ENCODE results near the gene CPEB3. TPM values are rescaled to one million over a fixed set of nuclear protein-coding genes. Genes with fewer than 3 reads are reported as not detected.

Gene CPEB3
- polyA plus RNA-seq, 2 donors, result 1.9 to 2.3 TPM

- Histone ChIP-seq H3K36me3 (ENCODE audit: control insufficient read depth in 2 of 2, insufficient read depth in 2 of 2, low read length in 1 of 2) (no peaks in the 10 kb centered on the region), H3K4me3 (ENCODE audit: low read depth in 1 of 2, low read length in 2 of 2) (no peak overlapping the region), H3K9me3 (ENCODE audit: control insufficient read depth in 2 of 2, insufficient read depth in 1 of 2, low read depth in 1 of 2, low read length in 1 of 2) (no peaks in the 10 kb centered on the region), H3K27me3 (ENCODE audit: control insufficient read depth in 1 of 2, insufficient read depth in 2 of 2, low read length in 2 of 2) (no peaks in the 10 kb centered on the region), H3K27ac (ENCODE audit: low read depth in 2 of 2, low read length in 1 of 2) (no peak overlapping the region), H3K4me1 (ENCODE audit: control insufficient read depth in 2 of 2, insufficient read depth in 2 of 2, low read length in 1 of 2) (no peaks in the 10 kb centered on the region)
- WGBS, 2 donors, result 71 to 76% methylated on average over 1 of the region's 1 CpG
These were observed 222.0 kb downstream of the CPEB3 start for GRCh38 chr10:92068900-92069299.

DNA sequence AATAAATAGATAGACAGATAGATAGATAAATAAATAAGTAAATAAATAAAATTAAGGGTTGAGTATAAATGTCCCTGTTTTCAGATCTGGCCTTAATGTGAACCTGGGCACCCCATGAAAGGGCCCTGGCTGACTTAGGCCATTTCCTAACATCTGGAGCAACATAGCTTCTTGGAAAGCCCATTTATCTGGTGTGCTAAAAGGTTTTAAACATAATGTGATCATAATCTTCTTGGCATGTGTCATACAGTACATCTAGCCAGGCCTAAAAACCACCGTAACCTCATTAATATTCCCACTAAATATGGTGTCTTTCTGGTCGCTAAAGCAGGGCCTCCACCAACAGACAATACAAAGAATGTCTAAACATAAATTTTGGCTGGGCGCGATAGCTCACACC lies 224.5 kb downstream of the CPEB3 start:
- Histone ChIP-seq H3K9me3 (ENCODE audit: control insufficient read depth in 2 of 2, insufficient read depth in 1 of 2, low read depth in 1 of 2, low read length in 1 of 2) (no peaks in the 10 kb centered on the region), H3K27me3 (ENCODE audit: control insufficient read depth in 1 of 2, insufficient read depth in 2 of 2, low read length in 2 of 2) (no peaks in the 10 kb centered on the region), H3K27ac (ENCODE audit: low read depth in 2 of 2, low read length in 1 of 2) (no peak overlapping the region), H3K36me3 (ENCODE audit: control insufficient read depth in 2 of 2, insufficient read depth in 2 of 2, low read length in 1 of 2) (no peaks in the 10 kb centered on the region), H3K4me3 (ENCODE audit: low read depth in 1 of 2, low read length in 2 of 2) (no peak overlapping the region), H3K4me1 (ENCODE audit: control insufficient read depth in 2 of 2, insufficient read depth in 2 of 2, low read length in 1 of 2) (no peaks in the 10 kb centered on the region)
- WGBS, 2 donors, result 93 to 95% methylated on average over 4 of the region's 4 CpGs

DNA sequence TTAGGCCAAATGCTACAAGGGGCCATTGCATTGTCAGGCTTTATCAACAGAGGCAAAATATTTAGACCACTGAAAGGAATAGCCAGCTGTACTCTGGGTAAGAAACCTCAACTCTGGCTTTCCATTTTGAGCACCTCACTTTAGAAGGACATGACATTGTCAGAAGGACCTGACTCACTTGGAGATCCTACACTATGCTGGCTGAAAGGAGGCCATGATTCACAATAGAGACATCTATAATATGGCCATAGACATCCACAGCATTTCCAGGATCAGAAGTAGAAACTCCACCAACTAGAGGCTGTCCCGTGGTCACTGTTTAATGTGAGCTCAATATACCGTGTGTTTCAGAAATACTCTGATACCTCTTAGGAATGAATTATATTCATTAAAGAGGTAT lies 226.4 kb downstream of the CPEB3 start:
- Histone ChIP-seq H3K4me1 (ENCODE audit: control insufficient read depth in 2 of 2, insufficient read depth in 2 of 2, low read length in 1 of 2) (no peaks in the 10 kb centered on the region), H3K27ac (ENCODE audit: low read depth in 2 of 2, low read length in 1 of 2) (no peak overlapping the region), H3K9me3 (ENCODE audit: control insufficient read depth in 2 of 2, insufficient read depth in 1 of 2, low read depth in 1 of 2, low read length in 1 of 2) (no peaks in the 10 kb centered on the region), H3K36me3 (ENCODE audit: control insufficient read depth in 2 of 2, insufficient read depth in 2 of 2, low read length in 1 of 2) (no peaks in the 10 kb centered on the region), H3K27me3 (ENCODE audit: control insufficient read depth in 1 of 2, insufficient read depth in 2 of 2, low read length in 2 of 2) (no peaks in the 10 kb centered on the region), H3K4me3 (ENCODE audit: low read depth in 1 of 2, low read length in 2 of 2) (no peak overlapping the region)
- WGBS, 2 donors, result 95 to 97% methylated on average over 2 of the region's 2 CpGs

DNA sequence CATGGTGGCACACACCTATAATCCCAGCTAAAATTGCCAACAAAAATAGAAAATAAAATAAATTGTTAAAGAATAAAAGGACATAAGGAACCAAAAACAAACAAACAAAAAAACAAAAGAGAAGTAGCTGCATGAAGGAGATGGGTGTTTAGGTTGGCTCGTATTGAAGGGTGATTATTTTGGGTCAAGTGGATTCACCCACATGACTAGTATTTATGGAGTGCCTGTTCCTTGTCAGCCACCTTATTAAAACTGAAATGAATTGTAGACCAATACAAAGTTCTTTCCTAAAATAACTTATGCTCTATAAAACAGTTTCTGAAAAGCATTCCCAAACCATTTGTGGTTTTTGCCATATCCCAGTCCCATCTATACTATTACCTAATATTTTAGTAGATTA lies 228.6 kb downstream of the CPEB3 start:
- no peak overlapping the region for H3K27ac ChIP-seq (ENCODE audit: low read depth in 2 of 2, low read length in 1 of 2)
- no peaks in the 10 kb centered on the region for H3K4me1 ChIP-seq (ENCODE audit: control insufficient read depth in 2 of 2, insufficient read depth in 2 of 2, low read length in 1 of 2)
- H3K4me3 ChIP-seq (ENCODE audit: low read depth in 1 of 2, low read length in 2 of 2), result no peak overlapping the region
- no peaks in the 10 kb centered on the region for H3K9me3 ChIP-seq (ENCODE audit: control insufficient read depth in 2 of 2, insufficient read depth in 1 of 2, low read depth in 1 of 2, low read length in 1 of 2)
- H3K36me3 ChIP-seq (ENCODE audit: control insufficient read depth in 2 of 2, insufficient read depth in 2 of 2, low read length in 1 of 2), result peaks cover 0 to 2% of the 10 kb centered on the region in 2 donors
- WGBS, 2 donors, result 81 to 84% methylated on average over 1 of the region's 1 CpG
- no peaks in the 10 kb centered on the region for H3K27me3 ChIP-seq (ENCODE audit: control insufficient read depth in 1 of 2, insufficient read depth in 2 of 2, low read length in 2 of 2)

DNA sequence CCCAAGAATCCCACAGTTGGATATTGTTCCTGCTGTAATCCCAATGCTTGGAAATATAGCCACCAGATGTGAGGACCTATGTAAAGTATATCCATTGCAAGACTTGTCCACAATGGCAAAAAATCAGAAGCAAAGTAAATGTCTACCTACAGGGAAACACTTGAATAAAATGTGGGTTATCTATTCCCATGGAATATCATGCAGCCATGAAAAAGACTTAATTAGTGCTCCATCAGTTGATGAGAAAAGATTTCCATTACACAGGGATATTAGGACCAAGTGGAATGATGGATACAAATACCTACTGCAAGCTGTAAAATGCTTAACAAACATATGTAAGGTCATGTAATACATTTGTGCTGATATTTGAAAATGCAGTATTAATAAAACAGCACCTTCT lies 236.1 kb downstream of the CPEB3 start:
- Histone ChIP-seq H3K36me3 (ENCODE audit: control insufficient read depth in 2 of 2, insufficient read depth in 2 of 2, low read length in 1 of 2) (peaks cover 2 to 9% of the 10 kb centered on the region in 2 donors), H3K4me1 (ENCODE audit: control insufficient read depth in 2 of 2, insufficient read depth in 2 of 2, low read length in 1 of 2) (peaks cover 0 to 2% of the 10 kb centered on the region in 2 donors), H3K4me3 (ENCODE audit: low read depth in 1 of 2, low read length in 2 of 2) (no peak overlapping the region), H3K27ac (ENCODE audit: low read depth in 2 of 2, low read length in 1 of 2) (no peak overlapping the region), H3K27me3 (ENCODE audit: control insufficient read depth in 1 of 2, insufficient read depth in 2 of 2, low read length in 2 of 2) (no peaks in the 10 kb centered on the region), H3K9me3 (ENCODE audit: control insufficient read depth in 2 of 2, insufficient read depth in 1 of 2, low read depth in 1 of 2, low read length in 1 of 2) (no peaks in the 10 kb centered on the region)

DNA sequence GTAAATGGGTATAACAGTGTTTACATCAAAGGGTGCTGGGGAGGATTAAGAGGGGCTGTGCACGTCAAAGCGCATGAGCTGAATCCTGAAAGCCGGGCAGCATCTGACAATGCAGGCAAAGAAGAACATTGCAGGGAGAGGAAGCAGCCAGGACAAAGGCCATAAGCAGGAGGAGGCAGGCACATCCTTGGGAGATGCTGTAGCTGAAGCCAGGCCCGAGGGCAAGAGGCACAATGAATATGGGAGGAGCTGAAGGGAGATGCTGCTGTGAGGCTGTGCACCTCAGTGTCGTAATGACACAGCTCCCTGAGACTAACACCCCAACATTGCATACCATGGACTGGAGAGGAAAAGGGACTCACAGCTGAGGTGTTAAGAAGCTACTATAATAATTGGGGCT lies 238.1 kb downstream of the CPEB3 start:
- 79 to 82% methylated on average over 5 of the region's 5 CpGs for WGBS, 2 donors
- Histone ChIP-seq H3K27me3 (ENCODE audit: control insufficient read depth in 1 of 2, insufficient read depth in 2 of 2, low read length in 2 of 2) (no peaks in the 10 kb centered on the region), H3K36me3 (ENCODE audit: control insufficient read depth in 2 of 2, insufficient read depth in 2 of 2, low read length in 1 of 2) (peaks cover 2 to 14% of the 10 kb centered on the region in 2 donors), H3K9me3 (ENCODE audit: control insufficient read depth in 2 of 2, insufficient read depth in 1 of 2, low read depth in 1 of 2, low read length in 1 of 2) (no peaks in the 10 kb centered on the region), H3K4me1 (ENCODE audit: control insufficient read depth in 2 of 2, insufficient read depth in 2 of 2, low read length in 1 of 2) (peaks cover 0 to 2% of the 10 kb centered on the region in 2 donors), H3K4me3 (ENCODE audit: low read depth in 1 of 2, low read length in 2 of 2) (no peak overlapping the region), H3K27ac (ENCODE audit: low read depth in 2 of 2, low read length in 1 of 2) (no peak overlapping the region)

DNA sequence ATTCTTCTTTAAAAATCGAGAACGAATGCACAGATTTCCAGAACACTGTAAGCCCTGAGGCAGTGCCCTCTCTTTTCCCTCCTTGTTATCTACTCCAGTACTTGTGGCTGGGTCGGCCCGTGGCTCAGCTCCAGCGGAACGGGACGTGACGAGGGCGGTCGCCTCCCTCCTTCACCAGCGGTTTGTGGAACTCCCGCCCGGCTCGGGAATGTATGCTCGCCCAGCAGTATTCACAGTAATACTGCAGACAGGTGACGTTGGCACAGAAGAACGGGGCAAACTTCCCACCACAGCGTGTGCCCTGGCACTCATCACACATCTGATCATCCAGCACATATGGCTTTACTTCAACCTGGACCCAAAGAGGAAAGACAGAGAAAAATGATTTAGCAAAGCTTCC lies 238.8 kb downstream of the CPEB3 start:
- H3K27ac ChIP-seq (ENCODE audit: low read depth in 2 of 2, low read length in 1 of 2), result no peak overlapping the region

DNA sequence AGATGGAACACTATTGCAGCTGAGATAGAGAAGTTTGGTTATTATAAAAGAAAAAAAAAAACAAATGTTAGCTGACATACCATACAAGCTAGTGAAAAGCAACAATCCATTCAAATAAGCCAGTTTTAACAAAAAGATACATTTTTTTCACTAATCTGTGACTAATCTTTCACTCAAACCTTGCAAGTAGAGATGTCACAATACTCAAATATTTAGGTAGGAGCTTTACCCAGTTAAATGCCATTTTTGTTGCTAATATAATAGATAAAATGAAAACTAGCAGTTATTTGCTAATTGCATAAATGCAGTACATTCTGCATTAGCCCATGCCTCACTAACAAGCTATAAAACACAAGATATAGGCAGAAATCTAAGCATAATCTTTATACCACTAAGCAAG lies 243.7 kb downstream of the CPEB3 start:
- no peak overlapping the region for H3K27ac ChIP-seq (ENCODE audit: low read depth in 2 of 2, low read length in 1 of 2)
- H3K36me3 ChIP-seq (ENCODE audit: control insufficient read depth in 2 of 2, insufficient read depth in 2 of 2, low read length in 1 of 2), result peaks cover 0 to 8% of the 10 kb centered on the region in 2 donors
- H3K4me1 ChIP-seq (ENCODE audit: control insufficient read depth in 2 of 2, insufficient read depth in 2 of 2, low read length in 1 of 2), result peaks cover 0 to 2% of the 10 kb centered on the region in 2 donors
- no peaks in the 10 kb centered on the region for H3K27me3 ChIP-seq (ENCODE audit: control insufficient read depth in 1 of 2, insufficient read depth in 2 of 2, low read length in 2 of 2)
- no peak overlapping the region for H3K4me3 ChIP-seq (ENCODE audit: low read depth in 1 of 2, low read length in 2 of 2)
- H3K9me3 ChIP-seq (ENCODE audit: control insufficient read depth in 2 of 2, insufficient read depth in 1 of 2, low read depth in 1 of 2, low read length in 1 of 2), result no peaks in the 10 kb centered on the region

More for the DNA sequence above, 238.8 kb downstream of the CPEB3 start:
- Histone ChIP-seq H3K27me3 (ENCODE audit: control insufficient read depth in 1 of 2, insufficient read depth in 2 of 2, low read length in 2 of 2) (no peaks in the 10 kb centered on the region), H3K4me1 (ENCODE audit: control insufficient read depth in 2 of 2, insufficient read depth in 2 of 2, low read length in 1 of 2) (peaks cover 0 to 2% of the 10 kb centered on the region in 2 donors), H3K4me3 (ENCODE audit: low read depth in 1 of 2, low read length in 2 of 2) (no peak overlapping the region), H3K36me3 (ENCODE audit: control insufficient read depth in 2 of 2, insufficient read depth in 2 of 2, low read length in 1 of 2) (peaks cover 0 to 14% of the 10 kb centered on the region in 2 donors), H3K9me3 (ENCODE audit: control insufficient read depth in 2 of 2, insufficient read depth in 1 of 2, low read depth in 1 of 2, low read length in 1 of 2) (no peaks in the 10 kb centered on the region)
- 64 to 85% methylated on average over 18 of the region's 18 CpGs for WGBS, 2 donors

- Histone ChIP-seq H3K4me1 (ENCODE audit: control insufficient read depth in 2 of 2, insufficient read depth in 2 of 2, low read length in 1 of 2) (peaks cover 0 to 2% of the 10 kb centered on the region in 2 donors), H3K4me3 (ENCODE audit: low read depth in 1 of 2, low read length in 2 of 2) (peak overlapping the region in 1 of 2 donors; percentile 21), H3K36me3 (ENCODE audit: control insufficient read depth in 2 of 2, insufficient read depth in 2 of 2, low read length in 1 of 2) (peaks cover 0 to 6% of the 10 kb centered on the region in 2 donors), H3K27ac (ENCODE audit: low read depth in 2 of 2, low read length in 1 of 2) (no peak overlapping the region), H3K9me3 (ENCODE audit: control insufficient read depth in 2 of 2, insufficient read depth in 1 of 2, low read depth in 1 of 2, low read length in 1 of 2) (no peaks in the 10 kb centered on the region), H3K27me3 (ENCODE audit: control insufficient read depth in 1 of 2, insufficient read depth in 2 of 2, low read length in 2 of 2) (no peaks in the 10 kb centered on the region)
- WGBS, 2 donors, result 47 to 58% methylated on average over 34 to 37 of the region's 37 CpGs
These were observed 245.2 kb downstream of the CPEB3 start for GRCh38 chr10:92045641-92046106.

DNA sequence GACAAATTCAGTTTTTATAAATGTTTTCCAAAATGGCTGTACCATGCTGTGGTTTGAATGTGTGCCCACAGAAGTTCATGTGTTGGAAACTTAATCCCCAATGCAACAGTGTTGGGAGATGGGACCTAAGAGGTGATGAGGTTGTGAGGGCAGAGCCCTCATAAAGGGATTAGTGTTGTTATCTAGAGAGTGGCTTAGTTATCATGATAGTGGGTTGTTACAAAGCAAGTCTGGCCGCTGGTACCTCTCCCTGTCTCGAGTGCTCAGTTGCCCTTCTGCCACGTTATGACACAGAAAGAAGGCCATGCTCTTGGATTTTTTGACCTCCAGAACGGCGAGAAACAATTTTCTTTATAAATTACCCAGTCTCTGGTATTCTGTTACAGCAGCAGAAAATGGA lies 248.3 kb downstream of the CPEB3 start:
- Histone ChIP-seq H3K27me3 (ENCODE audit: control insufficient read depth in 1 of 2, insufficient read depth in 2 of 2, low read length in 2 of 2) (no peaks in the 10 kb centered on the region), H3K27ac (ENCODE audit: low read depth in 2 of 2, low read length in 1 of 2) (no peak overlapping the region), H3K9me3 (ENCODE audit: control insufficient read depth in 2 of 2, insufficient read depth in 1 of 2, low read depth in 1 of 2, low read length in 1 of 2) (no peaks in the 10 kb centered on the region), H3K36me3 (ENCODE audit: control insufficient read depth in 2 of 2, insufficient read depth in 2 of 2, low read length in 1 of 2) (no peaks in the 10 kb centered on the region), H3K4me1 (ENCODE audit: control insufficient read depth in 2 of 2, insufficient read depth in 2 of 2, low read length in 1 of 2) (peaks cover 0 to 2% of the 10 kb centered on the region in 2 donors), H3K4me3 (ENCODE audit: low read depth in 1 of 2, low read length in 2 of 2) (no peak overlapping the region)
- WGBS, 2 donors, result 83 to 87% methylated on average over 5 of the region's 5 CpGs

All from esophagus (tissue), 2 donors.